Neural progenitor cell (in vitro differentiated cells): ENCODE data around the gene GMDS. TPM values are rescaled to one million over a fixed set of nuclear protein-coding genes. Genes with fewer than 3 reads are reported as not detected.
A peak's percentile ranks its signal among the peaks of the same experiment; 100 is the strongest.

Source experiments
- DNase-seq: peaks from one replicate; pipeline ENCODE4 v3.0.0-alpha.2; 2016; ENCODE audit warnings: low spot score
- H2AFZ ChIP-seq: fragments of 200-600 bp; sonication (generic); replicated peaks from 2 replicates; pipeline ENCODE4 v1.6.1; 2016; ENCODE audit warnings: antibody characterized with exemption
- H3F3A ChIP-seq: fragments of 200-600 bp; sonication (generic); 2 replicates; pipeline ENCODE4 v1.6.1; 2016; ENCODE audit warnings: antibody characterized with exemption, low read depth
- H3K27ac ChIP-seq: fragments of 200-600 bp; sonication (generic); 2 replicates; pipeline ENCODE4 v1.5.1; 2016; ENCODE audit warnings: mild to moderate bottlenecking
- H3K27me3 ChIP-seq: fragments of 200-600 bp; sonication (generic); 2 replicates; pipeline ENCODE4 v1.6.1; 2016; ENCODE audit warnings: mild to moderate bottlenecking, moderate library complexity
- H3K36me3 ChIP-seq: fragments of 200-600 bp; sonication (generic); 2 replicates; pipeline ENCODE4 v1.5.1; 2016
- H3K4me1 ChIP-seq: fragments of 200-600 bp; sonication (generic); 2 replicates; pipeline ENCODE4 v1.6.1; 2016; ENCODE audit warnings: mixed run types
- H3K4me2 ChIP-seq: fragments of 200-600 bp; sonication (generic); 2 replicates; pipeline ENCODE4 v1.6.1; 2016
- H3K4me3 ChIP-seq: fragments of 200-600 bp; sonication (generic); 2 replicates; pipeline ENCODE4 v1.5.1; 2016
- H3K79me2 ChIP-seq: fragments of 200-600 bp; sonication (generic); 2 replicates; pipeline ENCODE4 v1.6.1; 2016; ENCODE audit warnings: low read depth
- H3K9ac ChIP-seq: fragments of 200-600 bp; sonication (generic); 2 replicates; pipeline ENCODE4 v1.6.1; 2016
- H3K9me3 ChIP-seq: fragments of 200-600 bp; sonication (generic); 2 replicates; pipeline ENCODE4 v1.5.1; 2016; ENCODE audit warnings: low read depth
- H4K20me1 ChIP-seq: fragments of 200-600 bp; sonication (generic); 2 replicates; pipeline ENCODE4 v1.6.1; 2016; ENCODE audit warnings: low read depth
- H3K27ac Mint-ChIP-seq: 3 replicates; pipeline ENCODE4 v1.8.0; 2021; ENCODE audit warnings: mixed read lengths
- H3K27me3 Mint-ChIP-seq: 2 replicates; pipeline ENCODE4 v1.8.0; 2022; ENCODE audit warnings: low read depth, mild to moderate bottlenecking, inconsistent platforms, moderate library complexity, mixed read lengths; ENCODE audit not compliant: insufficient read depth
- H3K36me3 Mint-ChIP-seq: 3 replicates; pipeline ENCODE4 v1.8.0; 2021; ENCODE audit warnings: mixed read lengths
- H3K4me1 Mint-ChIP-seq: 3 replicates; pipeline ENCODE4 v1.8.0; 2021; ENCODE audit warnings: mixed read lengths
- H3K4me3 Mint-ChIP-seq: 3 replicates; pipeline ENCODE4 v1.8.0; 2021; ENCODE audit warnings: mild to moderate bottlenecking, moderate library complexity, mixed read lengths
- H3K9me3 Mint-ChIP-seq: 3 replicates; pipeline ENCODE4 v1.8.0; 2020; ENCODE audit warnings: mixed read lengths
- EZH2 ChIP-seq: fragments of 200-600 bp; sonication (generic); IDR thresholded peaks from 2 replicates; pipeline ENCODE4 v1.6.1; 2017; ENCODE audit warnings: antibody characterized with exemption, mild to moderate bottlenecking, moderate library complexity
- EZH2phosphoT487 ChIP-seq: fragments of 200-600 bp; sonication (generic); IDR thresholded peaks from 2 replicates; pipeline ENCODE4 v1.6.1; 2017; ENCODE audit warnings: antibody characterized with exemption
- total RNA-seq: library from RNA; depleted of rRNA; stranded (reverse); fragments of >200 nt; gene quantifications from 2 replicates; pipeline ENCODE4 v1.2.3, GENCODE V29; 2015; ENCODE audit warnings: low replicate concordance
- TF ChIP-seq, protein P1 (sequence below): fragments of 200-600 bp; sonication (generic); IDR thresholded peaks from 2 replicates; pipeline ENCODE4 v1.5.1; 2017; ENCODE audit warnings: antibody characterized with exemption, mild to moderate bottlenecking

Gene GMDS
- total RNA-seq, 1 donor from 2014 or later: 22.6 TPM

- Histone ChIP-seq H3K4me3 (no peak overlapping the region), H3K9ac (no peak overlapping the region), H3F3A (no peaks in the 10 kb centered on the region), H4K20me1 (no peaks in the 10 kb centered on the region), H3K4me2 (no peak overlapping the region), H3K9me3 (no peaks in the 10 kb centered on the region), H3K27me3 (no peaks in the 10 kb centered on the region), H3K27ac (no peak overlapping the region), H3K36me3 (no peaks in the 10 kb centered on the region), H3K4me1 (no peaks in the 10 kb centered on the region), H3K79me2 (no peaks in the 10 kb centered on the region), H2AFZ (no peak overlapping the region)
- peak; percentile 61 for DNase-seq
- Mint-ChIP-seq H3K27me3 (no peaks in the 10 kb centered on the region), H3K27ac (no peak overlapping the region), H3K4me3 (no peak overlapping the region), H3K9me3 (no peaks in the 10 kb centered on the region), H3K36me3 (no peaks in the 10 kb centered on the region), H3K4me1 (peaks cover 2% of the 10 kb centered on the region)
- TF ChIP-seq, protein P1, sequence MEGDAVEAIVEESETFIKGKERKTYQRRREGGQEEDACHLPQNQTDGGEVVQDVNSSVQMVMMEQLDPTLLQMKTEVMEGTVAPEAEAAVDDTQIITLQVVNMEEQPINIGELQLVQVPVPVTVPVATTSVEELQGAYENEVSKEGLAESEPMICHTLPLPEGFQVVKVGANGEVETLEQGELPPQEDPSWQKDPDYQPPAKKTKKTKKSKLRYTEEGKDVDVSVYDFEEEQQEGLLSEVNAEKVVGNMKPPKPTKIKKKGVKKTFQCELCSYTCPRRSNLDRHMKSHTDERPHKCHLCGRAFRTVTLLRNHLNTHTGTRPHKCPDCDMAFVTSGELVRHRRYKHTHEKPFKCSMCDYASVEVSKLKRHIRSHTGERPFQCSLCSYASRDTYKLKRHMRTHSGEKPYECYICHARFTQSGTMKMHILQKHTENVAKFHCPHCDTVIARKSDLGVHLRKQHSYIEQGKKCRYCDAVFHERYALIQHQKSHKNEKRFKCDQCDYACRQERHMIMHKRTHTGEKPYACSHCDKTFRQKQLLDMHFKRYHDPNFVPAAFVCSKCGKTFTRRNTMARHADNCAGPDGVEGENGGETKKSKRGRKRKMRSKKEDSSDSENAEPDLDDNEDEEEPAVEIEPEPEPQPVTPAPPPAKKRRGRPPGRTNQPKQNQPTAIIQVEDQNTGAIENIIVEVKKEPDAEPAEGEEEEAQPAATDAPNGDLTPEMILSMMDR: peak; percentile 79
- TF ChIP-seq EZH2phosphoT487 (no peak), EZH2 (no peak)
Observed at GRCh38 chr6:2196079-2196679, 49.2 kb downstream of the GMDS start.

DNA sequence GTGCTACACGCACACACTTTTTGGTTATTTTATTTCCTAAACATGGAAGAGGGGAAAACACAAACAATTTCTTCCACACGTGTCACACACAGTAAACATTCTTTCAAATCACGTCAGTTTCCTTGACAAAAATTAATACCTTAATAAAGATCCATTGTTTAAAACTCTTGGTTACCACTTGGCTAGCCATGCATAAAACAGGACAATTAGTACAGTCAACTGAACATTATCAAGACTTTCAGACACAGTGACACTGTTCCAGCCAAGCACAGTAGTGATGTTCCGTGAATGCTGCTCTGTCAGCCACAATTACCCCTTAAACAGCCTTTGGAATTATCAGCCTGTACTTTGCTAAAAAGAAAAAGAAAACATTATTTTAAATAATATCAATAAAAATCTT, 50.8 kb downstream of the GMDS start:
- H3K27me3 ChIP-seq: no peaks in the 10 kb centered on the region
- no peak overlapping the region for H3K9ac ChIP-seq
- Mint-ChIP-seq H3K4me3 (no peak overlapping the region), H3K27me3 (no peaks in the 10 kb centered on the region), H3K36me3 (no peaks in the 10 kb centered on the region), H3K9me3 (no peaks in the 10 kb centered on the region), H3K4me1 (peaks cover 2% of the 10 kb centered on the region), H3K27ac (no peak overlapping the region)
- H3F3A ChIP-seq: no peaks in the 10 kb centered on the region
- H3K4me2 ChIP-seq: no peak overlapping the region
- no peaks in the 10 kb centered on the region for H3K9me3 ChIP-seq
- TF ChIP-seq EZH2: no peak
- TF ChIP-seq EZH2phosphoT487: no peak
- TF ChIP-seq, protein P1: no peak
- no peak overlapping the region for H3K27ac ChIP-seq
- H3K79me2 ChIP-seq: no peaks in the 10 kb centered on the region
- no peaks in the 10 kb centered on the region for H3K4me1 ChIP-seq
- no peak for DNase-seq
- no peak overlapping the region for H2AFZ ChIP-seq
- H4K20me1 ChIP-seq: no peaks in the 10 kb centered on the region
- H3K36me3 ChIP-seq: no peaks in the 10 kb centered on the region
- no peak overlapping the region for H3K4me3 ChIP-seq

DNA sequence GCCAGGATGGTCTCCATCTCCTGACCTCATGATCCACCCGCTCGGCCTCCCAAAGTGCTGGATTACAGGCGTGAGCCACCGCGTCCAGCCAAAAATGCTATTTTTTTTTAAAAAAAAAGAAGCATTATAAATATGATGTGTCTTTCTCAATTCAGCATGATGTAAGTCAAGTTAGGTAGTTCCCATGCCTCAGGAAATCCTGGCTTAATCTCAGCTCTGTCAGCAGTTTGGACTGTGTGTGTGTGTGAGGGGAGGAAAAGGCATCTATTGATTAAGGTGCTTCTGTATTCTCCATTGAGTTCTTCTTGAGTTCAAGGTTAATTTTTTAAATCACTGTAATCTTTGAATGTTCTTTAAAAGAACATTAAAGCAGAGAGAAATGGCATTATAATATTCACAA, 51.5 kb downstream of the GMDS start:
- H3K79me2 ChIP-seq: no peaks in the 10 kb centered on the region
- Mint-ChIP-seq H3K36me3 (no peaks in the 10 kb centered on the region), H3K27me3 (no peaks in the 10 kb centered on the region), H3K9me3 (no peaks in the 10 kb centered on the region), H3K27ac (no peak overlapping the region), H3K4me3 (no peak overlapping the region), H3K4me1 (peaks cover 2% of the 10 kb centered on the region)
- no peaks in the 10 kb centered on the region for H3K27me3 ChIP-seq
- no peak overlapping the region for H3K4me2 ChIP-seq
- DNase-seq: no peak
- no peaks in the 10 kb centered on the region for H3K9me3 ChIP-seq
- H3F3A ChIP-seq: no peaks in the 10 kb centered on the region
- H3K4me1 ChIP-seq: no peaks in the 10 kb centered on the region
- H3K36me3 ChIP-seq: no peaks in the 10 kb centered on the region
- TF ChIP-seq, protein P1: no peak
- no peak for TF ChIP-seq EZH2
- TF ChIP-seq EZH2phosphoT487: no peak
- H3K27ac ChIP-seq: no peak overlapping the region
- no peaks in the 10 kb centered on the region for H4K20me1 ChIP-seq
- H2AFZ ChIP-seq: no peak overlapping the region
- H3K9ac ChIP-seq: no peak overlapping the region
- H3K4me3 ChIP-seq: no peak overlapping the region
